Measurements from ENCODE around the gene LRFN5.
"Not testable (repeated sequence)": the region's sequence is repeated elsewhere in the genome, so short reads cannot be mapped to it uniquely, and the experiment has no call there.

Gene LRFN5

DNA sequence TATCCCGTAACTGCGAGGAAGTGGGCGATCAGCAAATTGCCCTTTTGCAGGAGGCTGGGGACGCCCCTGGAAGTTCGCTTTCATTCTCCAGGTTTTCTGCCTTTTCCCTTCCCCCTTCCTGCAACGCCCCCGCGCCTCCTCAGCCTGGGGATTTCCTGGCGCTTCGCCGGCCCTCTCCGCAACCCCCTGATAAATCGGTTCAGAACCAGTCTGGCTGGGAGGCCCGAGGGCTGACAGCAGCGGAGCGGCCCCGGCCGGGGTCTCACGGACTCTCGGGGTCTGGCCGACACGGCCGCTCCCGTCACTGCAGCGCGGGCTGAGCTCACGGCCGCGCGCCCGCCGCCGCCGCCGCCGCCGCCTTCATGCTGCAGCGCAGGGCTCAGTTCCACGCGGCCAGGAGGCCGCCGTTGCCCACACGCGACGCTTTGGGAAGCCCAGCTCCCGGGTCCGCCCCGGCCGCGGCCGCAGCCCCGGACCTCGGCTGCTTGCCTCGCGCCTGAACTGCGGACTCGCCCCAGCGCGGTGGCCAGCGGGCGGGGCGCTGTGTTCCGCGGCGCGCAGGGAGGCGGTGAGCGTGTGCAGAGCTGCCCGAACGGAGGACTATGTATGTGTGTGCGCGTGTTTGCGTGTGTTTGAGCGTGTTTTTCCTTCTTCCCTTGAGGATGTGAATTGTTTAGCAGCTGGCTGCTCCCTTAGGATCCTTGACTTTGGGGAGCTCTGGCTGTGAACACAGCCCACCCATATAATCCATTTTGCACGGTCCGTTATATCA is at the start of gene LRFN5:
LRFN5 (plus strand) TSS at position 345 of the 772 bp plus-strand sequence.
- DNase-seq = peak; percentile 49

GRCh38 chr14:41558490-41558889 is 48.2 kb upstream of the LRFN5 start:
- DNase-seq = peak; percentile 54

- not testable (repeated sequence) for DNase-seq
Observed at GRCh38 chr14:41566864-41567263, 39.8 kb upstream of the LRFN5 start.

DNA sequence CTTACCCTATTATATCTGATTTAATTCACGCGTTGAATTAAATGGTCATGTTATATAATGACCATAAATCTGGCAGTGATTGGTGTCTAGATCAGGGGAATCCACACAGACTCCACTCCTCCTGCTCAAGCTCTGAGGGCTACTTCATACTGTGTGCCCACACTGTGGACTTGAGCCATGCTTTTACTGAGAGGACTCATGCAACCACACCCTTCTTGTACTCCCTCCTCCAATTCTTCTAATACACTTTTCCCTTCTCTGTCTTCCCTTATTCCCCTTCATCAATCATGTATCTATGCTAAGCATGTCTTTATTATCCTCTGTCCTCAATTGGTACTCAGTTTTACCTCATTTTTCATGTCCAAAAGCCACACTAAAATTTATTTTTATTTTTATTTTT is 37.7 kb upstream of the LRFN5 start:
- no peak for DNase-seq

DNA sequence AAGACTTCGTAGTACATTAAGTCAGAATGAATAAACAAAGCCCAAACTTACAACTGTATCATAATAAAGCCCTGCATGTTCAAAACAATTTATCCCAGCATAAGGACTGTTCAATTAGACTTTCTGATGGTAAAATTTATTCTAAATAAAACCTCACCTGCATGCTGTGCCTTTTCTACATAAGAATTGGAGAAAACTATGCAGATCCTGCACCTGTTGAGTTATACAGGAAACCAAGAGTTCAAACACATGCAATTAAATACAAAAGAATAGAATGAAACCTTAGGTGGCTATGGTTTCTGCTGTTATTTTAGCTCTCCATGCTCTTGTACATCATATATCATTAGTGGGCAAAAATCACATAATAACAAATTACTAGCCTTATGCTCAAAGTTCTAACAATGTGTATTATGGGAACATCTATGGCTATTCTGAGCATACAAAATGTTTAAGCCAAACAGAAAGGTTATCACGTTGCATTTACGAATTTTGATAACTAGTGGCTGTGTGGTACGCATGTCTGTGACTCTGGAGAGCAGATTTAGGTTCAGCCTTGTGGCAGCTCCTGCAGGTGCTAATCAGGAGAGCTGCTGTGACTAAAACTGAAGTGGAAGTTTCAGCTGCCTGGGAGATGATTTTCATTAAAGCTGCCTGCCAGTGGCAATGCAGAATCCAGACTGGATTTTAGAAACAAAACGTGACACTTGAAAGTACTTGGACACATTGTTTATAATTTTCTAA is 36.1 kb upstream of the LRFN5 start:
- peak; percentile 57 for DNase-seq

DNA sequence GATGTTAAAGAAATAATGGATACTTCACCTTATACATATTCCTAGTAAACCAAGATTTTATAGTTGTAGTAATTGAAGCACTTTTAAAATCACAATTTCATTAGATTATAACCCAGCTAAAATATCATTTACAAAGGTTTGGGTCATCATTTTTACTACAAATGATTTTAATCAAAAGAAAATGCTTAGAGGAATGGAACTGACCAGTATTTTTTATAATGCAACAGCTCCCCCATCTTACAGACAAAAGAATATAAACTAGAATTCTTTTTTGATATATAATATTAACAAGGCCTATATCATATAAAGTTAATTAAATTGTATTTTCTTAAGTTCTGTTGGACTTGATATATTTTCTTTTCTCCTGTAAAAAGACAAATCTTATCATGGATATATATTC is 20.4 kb upstream of the LRFN5 start:
- no peak for DNase-seq

DNA sequence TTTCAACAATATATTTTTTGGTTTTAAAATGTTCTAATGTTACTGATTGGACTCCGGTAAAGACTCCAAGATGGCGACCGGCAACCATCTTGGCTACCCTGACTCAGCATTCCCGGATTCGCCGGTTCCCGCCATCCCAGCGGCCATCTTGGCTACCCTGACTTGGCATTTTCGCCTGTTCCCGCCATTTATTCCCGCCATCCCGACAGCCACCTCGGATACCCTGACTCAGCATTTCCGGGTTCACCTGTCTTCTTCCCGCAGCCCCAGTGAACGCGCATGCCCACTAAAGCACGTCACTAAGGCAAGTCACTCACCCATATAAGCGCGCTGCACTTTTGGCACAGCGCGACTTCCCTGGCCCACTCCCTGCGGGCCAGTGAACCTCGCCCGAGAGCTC is 9.0 kb upstream of the LRFN5 start:
- no peak for DNase-seq

- not testable (repeated sequence) for DNase-seq
Observed at GRCh38 chr14:41599805-41600385, 6.8 kb upstream of the LRFN5 start.

GRCh38 chr14:41604721-41605531 is 1.8 kb upstream of the LRFN5 start:
- peak; percentile 55 for DNase-seq

DNA sequence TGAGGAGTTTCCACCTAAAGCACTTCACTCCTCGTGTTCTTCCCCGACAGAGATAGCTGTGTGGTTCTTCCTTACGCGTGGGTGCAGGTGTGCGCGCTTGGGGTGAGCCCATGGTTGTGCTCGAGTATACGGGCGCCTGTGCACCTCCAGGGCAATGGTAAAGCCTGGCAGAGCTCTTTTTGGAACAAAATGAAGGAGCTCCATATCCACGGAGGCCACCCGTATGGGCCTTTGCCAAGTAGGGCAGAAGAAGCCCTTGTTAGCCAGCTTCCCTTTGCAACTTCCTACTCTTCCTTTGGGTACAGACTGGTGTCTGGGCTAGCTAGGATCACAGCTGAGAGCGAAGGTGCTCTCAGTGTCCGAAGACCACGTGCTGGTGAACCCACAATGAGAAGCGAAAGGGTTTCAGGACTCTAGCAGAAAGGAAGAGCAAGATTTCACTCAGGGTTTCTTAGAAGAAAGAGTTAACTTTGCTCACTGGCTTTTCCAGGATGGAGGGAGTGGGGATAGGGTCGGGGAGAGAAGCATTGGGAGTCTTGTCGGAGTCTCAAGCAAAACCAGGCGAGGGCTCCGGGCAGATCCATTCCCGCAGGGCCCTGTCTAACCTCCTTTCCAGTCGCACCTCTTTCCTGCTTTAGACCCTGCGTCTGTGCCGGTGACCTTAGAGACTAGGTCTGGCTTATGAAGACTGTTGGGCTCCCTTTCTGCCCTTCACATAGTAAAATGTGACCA is 960 bp upstream of the LRFN5 start:
- DNase-seq = peak; percentile 81

DNA sequence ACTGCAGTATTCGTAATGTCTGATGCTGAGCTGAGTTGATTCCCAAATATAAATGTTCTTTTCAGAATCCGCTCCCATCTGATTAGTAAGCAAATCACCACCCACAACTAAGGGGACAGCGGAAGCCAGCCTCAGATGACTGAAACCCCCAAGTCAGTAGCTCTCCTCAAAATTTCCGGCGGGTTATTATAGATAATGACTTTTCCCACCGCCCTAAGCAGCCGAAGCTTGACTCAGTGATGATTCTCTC is 469 bp upstream of the LRFN5 start:
- DNase-seq = no peak

DNA sequence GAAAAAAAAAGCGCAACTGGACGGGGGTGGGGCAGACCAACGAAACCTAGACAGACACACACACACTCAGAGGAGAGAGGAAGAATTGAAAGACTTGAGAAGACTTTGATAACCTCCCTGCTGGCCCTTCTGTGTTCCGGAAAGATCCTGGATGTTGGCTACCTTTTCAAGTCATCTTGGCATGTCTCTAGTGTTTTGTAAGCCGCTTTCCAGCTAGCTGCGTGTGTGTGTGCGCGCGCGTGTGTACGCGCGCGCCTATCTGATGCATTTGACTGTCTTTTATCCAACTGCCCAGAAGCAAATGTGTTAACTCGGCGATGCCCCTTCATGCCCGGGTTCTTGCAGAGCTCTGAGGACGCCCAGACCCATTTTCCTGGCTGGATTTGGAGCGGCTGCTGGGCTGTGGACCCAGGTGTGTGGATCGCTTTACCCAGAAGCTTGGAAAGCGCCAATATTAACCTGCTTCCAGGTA is 664 bp downstream of the LRFN5 start:
- DNase-seq = no peak

GRCh38 chr14:41607966-41608663 is 1.4 kb downstream of the LRFN5 start:
- DNase-seq = peak; percentile 24

GRCh38 chr14:41608681-41609390 is 2.2 kb downstream of the LRFN5 start:
- DNase-seq = no peak

DNA sequence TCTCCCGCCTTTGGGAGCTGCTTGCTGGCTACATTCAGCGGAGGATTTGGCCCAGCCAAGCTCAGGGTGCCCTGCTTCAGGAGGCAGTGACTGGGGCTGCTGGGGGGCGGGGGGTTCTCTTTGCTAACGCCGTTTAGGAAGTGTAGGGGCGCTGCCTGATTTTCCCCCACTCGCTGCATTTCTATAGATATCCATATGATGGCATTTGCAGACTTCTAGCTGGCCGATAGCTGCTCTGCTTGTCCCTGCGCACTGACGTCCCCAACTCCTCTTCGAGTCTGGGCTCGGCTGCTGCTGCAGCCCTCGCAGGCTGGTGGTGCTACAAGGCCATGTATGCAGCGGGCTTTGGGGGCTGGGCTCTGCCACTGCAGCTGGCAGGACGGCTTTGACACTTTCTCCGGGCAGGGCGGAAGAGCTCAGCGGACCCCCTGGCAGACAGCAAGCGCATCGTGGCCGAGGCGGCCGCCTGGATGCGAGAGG is 3.1 kb downstream of the LRFN5 start:
- DNase-seq = peak; percentile 71

- no peak for DNase-seq
Observed at GRCh38 chr14:41615011-41615595, 8.4 kb downstream of the LRFN5 start.

- no peak for DNase-seq
Observed at GRCh38 chr14:41623736-41624135, 17.1 kb downstream of the LRFN5 start.

DNA sequence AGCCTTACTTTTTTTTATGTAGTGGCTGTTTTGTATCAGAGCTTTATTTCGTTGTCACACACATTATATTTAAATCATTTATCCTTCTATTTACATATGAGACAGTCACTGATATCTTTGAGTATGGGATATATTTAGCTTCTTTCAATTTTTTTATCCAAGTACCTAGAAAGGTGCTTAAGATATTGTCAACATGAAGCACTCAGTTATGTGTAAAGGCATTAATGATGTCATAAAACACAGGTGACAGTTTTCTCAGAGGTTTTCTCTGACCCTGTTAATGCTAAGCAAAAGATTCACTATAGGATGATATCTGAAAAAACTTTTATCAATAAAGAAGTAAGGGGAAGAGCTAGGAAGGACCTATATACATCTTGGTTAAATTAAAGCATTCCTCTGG is 23.2 kb downstream of the LRFN5 start:
- no peak for DNase-seq

GRCh38 chr14:41634286-41634685 is 27.6 kb downstream of the LRFN5 start:
- no peak for DNase-seq

- DNase-seq = no peak
Observed at GRCh38 chr14:41636492-41637392, 30.1 kb downstream of the LRFN5 start.

Data from NCI-H510A treated with DMSO at 0.1 percent for 48 hours (cell line).